ENCODE measurements around the gene BRSK2. TPM values are rescaled to one million over a fixed set of nuclear protein-coding genes. Genes with fewer than 3 reads are reported as not detected.

Gene BRSK2
- total RNA-seq, 1 donor from 2014 or later = not detected

DNA sequence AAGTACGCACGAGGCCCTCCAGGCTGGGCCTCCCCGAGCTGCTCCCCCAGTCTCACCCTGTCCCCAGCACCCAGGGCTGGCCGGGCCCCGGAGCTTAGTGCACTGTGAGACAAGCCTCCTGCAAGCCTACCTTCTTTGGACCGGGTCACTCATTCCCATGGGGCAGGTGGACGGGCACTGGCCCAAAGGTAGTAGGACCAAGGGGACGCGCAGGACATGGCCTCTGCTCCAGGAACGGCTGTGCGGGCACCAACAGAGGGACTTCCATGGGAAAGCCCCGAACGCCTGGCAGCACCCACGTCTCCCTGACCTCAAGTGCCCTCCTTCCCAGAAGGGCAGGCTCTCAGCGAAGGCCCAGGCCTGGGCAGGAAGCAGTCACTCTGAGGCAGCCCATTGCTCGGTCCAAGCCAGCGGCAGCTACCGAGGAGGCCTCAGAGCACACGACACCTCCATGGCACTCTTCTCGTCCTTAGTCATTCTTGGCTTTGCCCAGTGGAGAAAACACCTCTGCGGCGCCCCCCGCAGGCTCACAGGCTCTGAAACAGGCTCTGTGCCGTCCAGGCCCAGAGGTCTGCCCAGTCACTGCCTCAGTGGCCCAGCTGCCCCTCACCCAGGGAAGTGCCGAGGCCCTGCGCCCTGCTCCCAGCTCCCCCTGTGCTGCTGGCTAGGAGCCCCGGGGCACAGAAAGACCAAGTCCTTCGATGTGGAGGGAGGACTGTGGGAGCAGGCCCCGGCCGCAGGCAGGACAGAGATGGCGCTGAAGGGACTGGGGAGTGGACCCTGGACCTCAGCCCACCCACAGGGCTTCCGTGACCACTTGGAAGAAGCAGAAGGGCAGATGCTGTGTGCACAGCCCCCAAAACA lies 93.1 kb downstream of the BRSK2 start:
- peak; percentile 7 for TF ChIP-seq CTCF (IDR thresholded peaks at IDR 0.05; ENCODE audit: insufficient read depth, low read length, severe bottlenecking)
- Histone ChIP-seq H3K4me3 (ENCODE audit: low read depth, low read length) (no peak overlapping the region), H3K27me3 (ENCODE audit: control insufficient read depth, insufficient read depth, low read length) (no peaks in the 10 kb centered on the region), H3K36me3 (ENCODE audit: control insufficient read depth, insufficient read depth, low read length) (peaks cover 14% of the 10 kb centered on the region)
- no peak for FAIRE-seq
- no peak for DNase-seq (ENCODE audit: low read depth)

GRCh38 chr11:1483445-1483961 lies 93.8 kb downstream of the BRSK2 start:
- no peak for TF ChIP-seq CTCF (IDR thresholded peaks at IDR 0.05; ENCODE audit: insufficient read depth, low read length, severe bottlenecking)
- FAIRE-seq (no peak), DNase-seq (ENCODE audit: low read depth) (no peak)
- Histone ChIP-seq H3K36me3 (ENCODE audit: control insufficient read depth, insufficient read depth, low read length) (peaks cover 10% of the 10 kb centered on the region), H3K27me3 (ENCODE audit: control insufficient read depth, insufficient read depth, low read length) (no peaks in the 10 kb centered on the region), H3K4me3 (ENCODE audit: low read depth, low read length) (no peak overlapping the region)

- Histone ChIP-seq H3K27me3 (ENCODE audit: control insufficient read depth, insufficient read depth, low read length) (no peaks in the 10 kb centered on the region), H3K4me3 (ENCODE audit: low read depth, low read length) (no peak overlapping the region), H3K36me3 (ENCODE audit: control insufficient read depth, insufficient read depth, low read length) (peaks cover 8% of the 10 kb centered on the region)
- TF ChIP-seq CTCF (IDR thresholded peaks at IDR 0.05; ENCODE audit: insufficient read depth, low read length, severe bottlenecking) = no peak
- no peak for DNase-seq (ENCODE audit: low read depth)
- FAIRE-seq = no peak
Measured at GRCh38 chr11:1484061-1484671, 94.4 kb downstream of the BRSK2 start.

DNA sequence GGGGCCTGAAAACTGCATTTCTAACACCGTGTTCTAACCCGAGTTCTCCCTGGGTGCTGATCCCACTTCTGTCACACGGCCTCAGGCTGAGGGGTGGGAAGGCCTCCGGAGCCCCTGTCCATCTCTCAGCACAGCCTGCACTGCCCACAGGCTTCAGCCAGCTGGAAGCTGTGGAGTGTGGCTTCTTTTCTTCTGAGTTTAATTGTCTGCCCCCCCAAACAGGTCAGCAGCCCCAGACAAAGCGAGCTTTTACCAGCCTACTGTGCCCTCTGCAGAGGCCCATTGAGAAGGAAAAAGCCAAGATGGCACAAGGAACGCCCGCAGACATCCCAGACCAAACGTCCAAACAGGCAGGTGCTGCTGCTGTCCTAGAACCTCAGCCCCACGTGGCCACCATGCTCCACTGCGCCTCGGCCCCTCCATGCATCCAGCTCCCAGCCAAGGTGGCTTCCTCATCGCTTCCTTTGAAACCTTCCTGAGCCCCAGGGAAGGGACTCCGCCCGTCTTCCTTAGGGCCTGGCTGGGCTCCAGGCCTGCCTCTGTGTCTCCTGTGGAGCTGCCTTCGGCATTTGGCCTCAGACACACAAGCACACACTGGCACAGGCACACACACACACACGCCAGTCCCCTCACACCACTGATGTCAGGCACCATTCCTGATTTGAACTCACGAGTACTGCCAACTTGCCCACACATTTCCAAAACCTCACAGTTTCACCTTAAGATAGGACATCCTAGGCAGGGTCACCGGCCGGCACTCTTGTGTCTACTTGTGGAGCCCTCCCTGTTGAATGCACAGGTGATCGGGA lies 95.2 kb downstream of the BRSK2 start:
- Histone ChIP-seq H3K4me3 (ENCODE audit: low read depth, low read length) (no peak overlapping the region), H3K27me3 (ENCODE audit: control insufficient read depth, insufficient read depth, low read length) (no peaks in the 10 kb centered on the region), H3K36me3 (ENCODE audit: control insufficient read depth, insufficient read depth, low read length) (peaks cover 4% of the 10 kb centered on the region)
- DNase-seq (ENCODE audit: low read depth) = no peak
- TF ChIP-seq CTCF (IDR thresholded peaks at IDR 0.05; ENCODE audit: insufficient read depth, low read length, severe bottlenecking) = no peak
- FAIRE-seq = no peak

DNA sequence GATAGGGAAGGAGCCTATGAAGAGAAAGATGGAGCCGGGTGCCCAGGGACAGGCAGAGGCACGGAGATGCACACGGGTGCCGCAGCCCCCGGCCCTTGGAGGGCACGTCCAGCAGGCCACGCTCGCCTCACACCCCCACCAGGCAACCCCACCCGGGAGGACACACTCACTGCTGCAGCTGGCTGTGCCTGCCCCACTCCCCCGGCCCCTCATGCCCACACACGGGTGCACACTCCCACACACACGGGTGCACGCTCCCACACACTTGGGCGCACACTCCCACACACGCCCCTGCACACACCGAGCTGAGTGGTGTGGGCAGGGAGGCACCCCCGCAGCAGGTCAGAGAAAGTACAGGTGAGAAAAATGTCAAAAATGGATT lies 95.8 kb downstream of the BRSK2 start:
- H3K36me3 ChIP-seq (ENCODE audit: control insufficient read depth, insufficient read depth, low read length) = no peaks in the 10 kb centered on the region
- no peaks in the 10 kb centered on the region for H3K27me3 ChIP-seq (ENCODE audit: control insufficient read depth, insufficient read depth, low read length)
- no peak for TF ChIP-seq CTCF (IDR thresholded peaks at IDR 0.05; ENCODE audit: insufficient read depth, low read length, severe bottlenecking)
- FAIRE-seq = no peak
- H3K4me3 ChIP-seq (ENCODE audit: low read depth, low read length) = no peak overlapping the region
- DNase-seq (ENCODE audit: low read depth) = no peak
